ENCODE data around the gene FKBP8.

- TF ChIP-seq SIN3A (IDR thresholded peaks at IDR 0.05; ENCODE audit: low read depth) = no peak
- no peak for TF ChIP-seq POLR2AphosphoS5 (IDR thresholded peaks at IDR 0.05; ENCODE audit: low read depth, low read length)
These were observed 5.9 kb downstream of the FKBP8 start for GRCh38 chr19:18537431-18537830.
